DND-41 (cell line): ENCODE results near the gene PSME3IP1.

Experiments used
- CTCF ChIP-seq: IDR thresholded peaks from 2 replicates; pipeline ENCODE4 v1.5.1; 2012; ENCODE audit warnings: borderline replicate concordance, low read length, moderate library complexity, mild to moderate bottlenecking; ENCODE audit not compliant: poor library complexity, severe bottlenecking; ENCODE audit errors: extremely low read depth
- EZH2 ChIP-seq: IDR thresholded peaks from 3 replicates; pipeline ENCODE4 v1.6.1; 2012; ENCODE audit warnings: borderline replicate concordance, low read depth, mild to moderate bottlenecking, moderate library complexity, low read length, inconsistent platforms; ENCODE audit not compliant: severe bottlenecking

GRCh38 chr16:57110937-57111336 lies 74.9 kb downstream of the PSME3IP1 start:
- no peak for TF ChIP-seq CTCF
- TF ChIP-seq EZH2: no peak
